RWPE1 (cell line): Measurements from ENCODE around the gene PNCK.

Experiments used
- CTCF ChIA-PET: fragments of 350-600 bp; sonication (Branson Sonifier 250); formaldehyde crosslinking; extraction: SDS; loops from one replicate; lab custom pipeline; 2021; lab: Yijun Ruan, JAX
- POLR2A ChIA-PET: fragments of 400-600 bp; formaldehyde crosslinking; extraction: SDS; loops from one replicate; lab custom pipeline; 2020; ENCODE audit warnings: antibody characterized with exemption; ENCODE audit not compliant: low non-redundant PET; lab: Yijun Ruan, JAX
- DNase-seq: peaks from one replicate; pipeline ENCODE4 v3.0.0; 2012; ENCODE audit warnings: low spot score
- H3K27ac ChIP-seq: fragments of 450-650 bp; 2 replicates; pipeline ENCODE4 v1.5.1; 2017
- CTCF ChIP-seq: fragments of 450-650 bp; conservative IDR thresholded peaks from 2 replicates; pipeline ENCODE4 v1.5.1; 2017; ENCODE audit warnings: low read depth, mild to moderate bottlenecking

Gene PNCK

DNA sequence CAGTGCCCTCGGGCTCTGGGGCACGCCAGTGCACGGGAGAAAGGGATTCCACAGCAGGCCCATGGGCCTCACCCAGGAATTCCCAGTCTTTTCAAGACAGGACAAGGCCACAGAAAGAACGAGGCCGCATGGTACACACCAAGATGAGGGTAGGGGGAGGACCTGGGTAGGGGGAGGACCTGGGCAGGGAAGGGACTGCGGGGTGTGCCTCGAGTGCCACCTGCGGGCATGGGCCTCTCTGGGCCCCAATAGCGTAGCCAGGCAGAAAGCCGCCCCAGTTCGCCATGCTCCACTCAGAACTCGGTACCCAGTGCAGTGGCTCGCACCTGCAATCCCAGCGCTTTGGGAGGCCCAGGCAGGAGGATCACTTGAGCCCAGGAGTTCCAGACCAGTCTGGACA, 40.6 kb downstream of the PNCK start:
- CTCF ChIA-PET: no interaction called here
- TF ChIP-seq CTCF: no peak
- POLR2A ChIA-PET: no interaction called here
- no peak overlapping the region for H3K27ac ChIP-seq
- DNase-seq: no peak

- TF ChIP-seq CTCF: no peak
- ChIA-PET CTCF (no interaction called here), POLR2A (no interaction called here)
- no peak for DNase-seq
- H3K27ac ChIP-seq: no peak overlapping the region
These were observed 41.0 kb downstream of the PNCK start for GRCh38 chrX:153632595-153632946.

DNA sequence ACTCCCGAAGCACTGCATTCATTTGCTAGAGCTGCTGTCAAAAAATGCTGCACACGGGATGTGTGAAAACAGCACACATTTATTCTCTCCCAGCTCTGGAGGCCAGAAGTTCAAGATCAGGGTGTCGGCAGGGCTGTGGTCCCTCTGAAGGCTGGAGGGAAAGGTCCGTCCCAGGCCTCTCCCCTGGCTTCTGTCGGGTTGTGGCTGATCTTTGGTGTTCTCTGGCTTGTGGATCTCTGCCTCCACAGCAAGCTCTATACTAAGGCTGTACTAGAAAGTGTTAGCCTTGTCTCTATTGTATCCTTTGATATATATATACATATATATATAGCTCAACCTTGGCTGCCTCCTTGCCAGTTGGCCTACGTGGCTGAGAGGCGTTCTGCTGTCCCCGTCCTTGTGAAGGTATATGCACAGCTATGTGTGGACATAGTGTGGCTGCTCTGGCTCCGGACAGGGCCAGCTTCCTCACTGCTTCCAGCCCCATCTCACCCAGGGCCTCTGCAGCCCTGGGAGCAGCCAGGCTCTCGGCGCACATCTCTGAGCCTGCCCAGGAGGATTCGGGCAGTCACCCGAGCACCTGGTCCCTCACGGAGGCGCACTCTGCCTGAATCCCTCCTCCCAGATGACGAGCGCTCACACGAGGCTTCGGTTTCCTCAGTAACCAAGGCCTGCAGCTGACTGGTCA, 41.6 kb downstream of the PNCK start:
- DNase-seq: no peak
- ChIA-PET CTCF (interaction anchor here (0.8 kb wide), 1 partner anchor 11 kb away, joined by 3 read pairs; no protein-coding TSS in a partner anchor), POLR2A (no interaction called here)
- no peak overlapping the region for H3K27ac ChIP-seq
- TF ChIP-seq CTCF: no peak

DNA sequence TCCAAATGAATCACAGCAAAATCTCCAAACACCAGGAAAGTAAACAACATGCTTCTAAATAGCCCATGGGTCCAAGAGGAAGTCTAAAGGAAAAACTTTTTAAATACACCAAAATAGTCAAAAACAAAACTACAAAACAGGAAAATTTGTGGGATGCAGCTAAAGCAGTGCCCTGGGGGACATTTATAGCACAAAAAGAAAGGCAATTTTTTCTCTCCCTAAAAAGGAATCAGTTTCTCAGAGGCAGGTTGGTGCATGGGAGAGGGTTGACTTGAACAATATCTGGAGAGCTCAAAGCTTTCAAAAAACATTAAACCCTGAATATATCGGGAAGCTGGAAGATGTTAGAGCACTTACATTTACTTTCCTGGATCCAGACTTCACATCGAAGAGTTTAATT, 42.3 kb downstream of the PNCK start:
- H3K27ac ChIP-seq: no peak overlapping the region
- TF ChIP-seq CTCF: no peak
- POLR2A ChIA-PET: no interaction called here
- CTCF ChIA-PET: interaction anchor here (0.8 kb wide), 1 partner anchor 12 kb away, joined by 3 read pairs; no protein-coding TSS in a partner anchor
- no peak for DNase-seq

DNA sequence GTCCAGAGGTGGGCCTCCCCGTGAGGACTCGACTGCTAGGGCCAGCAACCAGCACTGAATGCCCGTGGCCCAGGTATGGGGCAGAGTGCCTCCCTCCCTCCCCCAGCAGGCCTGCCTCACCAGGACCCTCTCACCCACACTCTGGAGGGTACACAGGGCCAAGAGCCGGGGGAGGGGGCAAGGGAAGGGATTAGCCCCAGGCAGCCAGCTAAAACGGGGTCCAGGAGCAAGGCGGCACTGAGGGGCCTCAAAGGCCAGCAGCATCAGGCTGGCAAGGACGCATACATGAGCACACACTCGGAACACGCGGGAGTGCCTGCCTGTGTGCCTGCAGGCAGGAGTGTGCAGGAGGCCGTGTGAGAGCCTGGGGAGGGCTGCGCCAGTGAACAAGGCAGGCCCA, 44.9 kb downstream of the PNCK start:
- CTCF ChIA-PET: no interaction called here

DNA sequence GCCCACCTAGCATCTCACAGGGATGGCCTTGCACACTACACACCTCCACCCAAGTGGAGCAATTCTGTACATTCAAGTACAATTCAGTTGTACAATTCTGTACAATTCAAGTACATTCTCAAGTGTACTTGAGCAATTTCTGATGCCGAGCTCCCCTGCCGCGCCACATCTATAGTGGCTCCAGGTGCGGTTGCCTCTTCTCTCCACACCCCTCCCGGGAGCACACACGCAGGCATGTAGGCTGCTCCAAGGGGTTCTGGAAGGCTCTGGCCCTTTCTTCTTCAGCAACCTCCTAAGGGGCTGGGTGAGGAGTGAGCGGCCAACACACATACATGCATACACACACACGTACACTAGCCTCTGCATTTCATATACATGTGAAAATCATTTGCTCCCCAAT, 45.5 kb downstream of the PNCK start:
- no peak overlapping the region for H3K27ac ChIP-seq
- no peak for DNase-seq
- POLR2A ChIA-PET: no interaction called here
- TF ChIP-seq CTCF: no peak
- CTCF ChIA-PET: no interaction called here

More for the DNA sequence above, 44.9 kb downstream of the PNCK start:
- DNase-seq: no peak
- no peak overlapping the region for H3K27ac ChIP-seq
- TF ChIP-seq CTCF: no peak
- POLR2A ChIA-PET: no interaction called here
